HG03039 (cell line): ENCODE results near the gene RENBP.

ENCODE experiments used
- ATAC-seq: cut with Tn5 transposase; IDR thresholded peaks from one replicate; pipeline ENCODE4 v1.9.1; 2021; ENCODE audit warnings: mild to moderate bottlenecking, moderate library complexity; ENCODE audit not compliant: unreplicated experiment

Gene RENBP

DNA sequence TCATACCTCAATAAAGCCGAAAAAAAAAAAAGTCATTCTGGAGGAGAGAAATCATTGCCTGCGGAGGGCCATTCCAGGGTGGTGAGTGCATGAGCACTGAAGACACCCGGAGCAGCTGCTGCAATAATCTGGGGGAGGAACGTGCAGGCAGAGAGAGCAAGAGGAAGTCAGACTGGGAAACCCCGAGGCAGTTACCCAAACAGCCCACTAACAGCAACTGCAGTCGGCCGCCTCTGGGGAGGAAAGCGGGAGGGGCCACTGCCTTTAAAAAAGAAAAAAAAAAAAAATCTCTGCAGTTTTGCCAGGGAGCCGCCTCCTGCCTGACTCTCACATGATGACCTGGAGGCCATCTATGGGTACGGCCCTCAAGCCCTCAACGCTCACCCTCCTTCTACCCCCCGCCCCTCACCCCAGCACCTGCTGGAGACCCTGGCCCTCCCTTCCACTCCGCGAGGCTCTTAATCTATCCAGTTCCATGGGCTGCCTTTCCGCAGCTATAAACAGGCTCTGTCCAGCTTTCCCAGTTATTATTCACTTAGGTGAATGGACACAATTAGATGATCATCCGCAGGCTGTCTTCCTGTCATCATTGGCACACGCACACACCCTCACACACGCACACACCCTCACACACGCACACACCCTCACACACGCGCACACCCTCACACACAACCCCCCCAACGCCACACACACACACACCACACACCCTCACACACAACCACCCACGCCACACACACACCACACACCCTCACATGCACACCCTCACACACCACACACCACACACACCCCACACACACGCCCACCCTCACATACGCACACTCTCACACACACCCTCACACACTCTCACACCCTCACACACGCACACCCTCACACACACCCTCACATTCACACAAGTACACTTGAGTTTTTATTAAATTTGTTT, 43.4 kb downstream of the RENBP start:
- ATAC-seq = no peak

DNA sequence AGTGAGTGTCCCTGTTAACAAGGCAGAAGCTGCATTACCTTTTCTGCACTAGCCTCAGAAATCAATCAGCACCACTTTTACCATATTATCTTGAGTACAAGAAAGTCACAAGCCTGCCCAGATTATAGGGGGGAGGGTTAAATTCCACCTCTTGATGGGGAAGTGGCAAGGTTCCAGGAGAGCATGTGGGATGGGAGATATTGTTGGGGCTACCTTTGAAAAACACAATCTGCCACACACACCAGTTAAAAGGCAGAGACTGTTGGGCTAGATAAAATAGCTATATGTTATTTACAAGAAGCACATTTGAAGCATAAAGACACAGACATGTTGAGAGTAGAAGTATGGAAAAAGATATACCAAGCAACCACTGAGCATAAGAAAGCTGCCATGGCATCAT, 46.5 kb downstream of the RENBP start:
- no peak for ATAC-seq

DNA sequence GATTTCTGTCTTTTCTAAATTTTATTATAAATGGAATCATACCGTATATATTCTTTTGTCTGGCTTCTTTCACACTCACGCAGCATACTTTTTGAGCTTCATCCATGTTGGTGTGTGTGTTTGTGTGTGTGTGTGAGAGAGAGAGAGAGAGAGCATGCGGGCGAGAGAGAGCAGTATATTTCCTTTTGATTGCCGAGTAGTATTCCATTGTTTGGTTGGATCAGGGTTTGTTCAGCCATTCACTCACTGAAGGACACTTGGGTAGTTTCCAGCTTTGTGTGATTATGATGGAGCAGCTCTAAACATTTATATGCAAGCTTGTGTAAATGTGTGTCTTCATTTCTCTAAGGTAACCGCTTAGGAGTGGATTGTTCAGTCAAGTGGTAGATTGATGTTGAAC, 55.3 kb downstream of the RENBP start:
- ATAC-seq = no peak

DNA sequence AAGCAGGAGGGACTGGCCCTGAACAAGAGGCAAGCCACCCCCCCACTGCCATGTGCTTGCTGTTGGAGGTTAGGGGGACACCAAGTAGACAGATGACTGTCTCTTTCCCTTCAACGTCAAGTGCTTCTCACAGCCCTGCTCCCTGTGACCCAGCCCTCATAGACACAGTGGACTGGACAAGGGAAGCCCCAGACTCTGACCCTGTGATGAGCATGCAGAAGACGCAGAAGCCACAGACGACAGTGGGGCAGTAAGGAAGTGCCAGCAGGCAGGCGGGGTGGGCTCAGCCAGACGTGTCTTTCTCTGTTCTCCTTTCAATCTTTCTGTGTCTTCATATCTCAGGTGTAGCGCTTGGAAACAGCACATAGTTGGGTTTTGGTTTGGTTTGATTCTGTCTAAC, 56.1 kb downstream of the RENBP start:
- no peak for ATAC-seq

DNA sequence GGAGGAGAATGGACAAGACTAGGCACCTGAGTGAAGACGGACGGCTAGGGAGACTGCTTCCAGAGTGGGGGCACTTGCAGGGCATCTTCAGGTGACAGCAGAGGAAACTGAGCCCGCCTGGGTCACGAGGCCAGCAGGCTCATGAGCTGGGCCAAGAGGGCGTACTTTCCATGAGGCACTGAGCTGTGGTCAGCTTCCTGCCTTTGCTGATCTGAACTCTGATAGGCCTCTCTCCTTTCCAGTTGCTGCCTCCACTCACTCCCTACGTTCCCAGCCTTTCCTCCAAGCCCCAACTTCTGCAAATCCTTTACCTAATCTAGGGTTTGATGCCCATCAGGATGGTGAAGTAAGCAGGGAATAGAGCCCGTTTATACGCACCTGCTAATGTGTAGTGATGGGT, 57.1 kb downstream of the RENBP start:
- no peak for ATAC-seq

DNA sequence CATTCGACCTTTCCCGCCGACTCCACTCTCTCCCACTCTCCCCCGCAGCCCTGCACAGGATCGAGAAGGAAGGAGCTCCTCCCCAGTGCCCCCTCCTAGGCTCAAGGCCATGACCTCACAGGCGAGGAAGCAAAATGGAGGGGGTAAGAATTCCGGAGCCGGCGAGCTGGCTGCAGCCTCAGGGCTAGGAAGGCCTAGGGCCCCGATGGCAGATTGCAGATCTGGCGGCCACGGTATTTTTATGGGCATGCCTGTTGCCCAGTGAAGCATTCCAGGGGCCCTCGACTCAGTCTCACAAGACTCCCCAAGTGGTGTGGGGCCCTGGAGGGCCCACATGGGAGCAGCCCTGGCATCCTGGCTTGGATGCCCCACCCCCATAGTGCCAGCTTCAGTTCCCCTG, 57.5 kb downstream of the RENBP start:
- ATAC-seq = no peak

DNA sequence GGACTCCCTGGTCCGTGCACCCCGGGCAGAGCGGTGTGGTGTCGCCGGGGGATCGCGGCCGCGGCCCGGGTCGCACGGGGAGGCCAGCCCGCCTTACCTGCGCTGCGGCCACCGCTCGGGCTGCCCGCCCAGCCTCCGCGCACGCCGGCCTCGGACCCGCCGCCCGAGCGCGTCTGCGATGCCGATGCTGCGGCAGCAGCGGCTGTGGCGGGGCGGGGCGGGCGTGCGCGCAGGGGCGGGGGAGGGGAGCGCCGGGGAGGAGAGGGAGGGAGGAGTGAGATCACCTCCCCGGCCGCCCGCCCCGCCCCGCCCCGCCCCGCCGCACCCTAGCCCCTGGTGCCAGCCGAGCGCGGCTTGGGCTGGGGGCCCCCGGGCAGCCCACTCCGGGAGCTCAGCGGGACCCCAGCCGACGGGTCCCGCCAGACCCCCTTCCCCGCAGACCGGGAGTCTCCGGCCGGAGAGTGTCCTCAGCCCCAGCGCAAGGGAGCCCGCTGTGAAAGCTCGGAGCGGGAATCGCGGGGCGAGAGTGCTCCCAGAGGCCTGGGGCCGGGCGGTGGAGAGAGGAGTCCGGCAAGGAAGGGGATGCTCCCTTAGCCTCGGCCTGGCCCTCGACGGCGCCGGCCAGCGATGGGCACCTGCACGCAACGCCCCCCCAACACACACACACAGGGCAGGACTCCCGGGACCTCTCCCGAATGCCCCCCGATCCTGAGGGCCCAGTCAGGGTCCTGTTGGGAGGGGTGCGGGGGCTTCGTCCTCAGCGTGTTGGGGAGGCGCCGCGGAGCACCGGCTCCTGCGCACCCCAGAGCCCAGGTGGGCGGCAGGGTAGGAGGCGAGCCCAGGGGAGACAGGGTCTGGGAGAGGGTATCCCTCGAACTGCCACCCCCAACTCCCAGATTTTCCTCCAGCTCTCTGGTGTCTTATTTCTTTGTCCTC, 58.2 kb downstream of the RENBP start, which contains the start of gene L1CAM:
Gene L1CAM (minus strand): TSS at position 206 of the 936 bp plus-strand sequence. CDS start 10,337 bp downstream, outside the sequence.
- no peak for ATAC-seq
